Activated naive CD4-positive, alpha-beta T cell (primary cell): ENCODE measurements around the gene USP47.

ENCODE experiments used
- DNase-seq, 4 experiments: peaks; one replicate each; lab custom pipeline; 2025; lab: John Stamatoyannopoulos, UW

Gene USP47

GRCh38 chr11:11966354-11966741 is 124.6 kb downstream of the USP47 start:
- DNase-seq = no peak

GRCh38 chr11:11966826-11967668 is 125.3 kb downstream of the USP47 start:
- DNase-seq = peak in 3 of 4 experiments; percentile 13 to 47 (median 36)

- no peak for DNase-seq
Measured at GRCh38 chr11:11967669-11968510, 126.1 kb downstream of the USP47 start.

- no peak for DNase-seq
Measured at GRCh38 chr11:11968511-11969280, 126.9 kb downstream of the USP47 start.

GRCh38 chr11:11969380-11970215 is 127.8 kb downstream of the USP47 start:
- DNase-seq = no peak

- no peak for DNase-seq
Measured at GRCh38 chr11:11970556-11970955, 128.8 kb downstream of the USP47 start.

GRCh38 chr11:11971906-11972547 is 130.3 kb downstream of the USP47 start:
- DNase-seq = no peak

- DNase-seq = no peak
Measured at GRCh38 chr11:11972730-11973341, 131.1 kb downstream of the USP47 start.

GRCh38 chr11:11973361-11973800 is 131.6 kb downstream of the USP47 start:
- DNase-seq = no peak

GRCh38 chr11:11973866-11974265 is 132.1 kb downstream of the USP47 start:
- no peak for DNase-seq

GRCh38 chr11:11975201-11976092 is 133.7 kb downstream of the USP47 start:
- DNase-seq = no peak

GRCh38 chr11:11976481-11977127 is 134.8 kb downstream of the USP47 start:
- no peak for DNase-seq

GRCh38 chr11:11977206-11977938 is 135.6 kb downstream of the USP47 start:
- no peak for DNase-seq

- DNase-seq = no peak
Measured at GRCh38 chr11:11978098-11978637, 136.4 kb downstream of the USP47 start.

GRCh38 chr11:11978792-11979487 is 137.2 kb downstream of the USP47 start:
- DNase-seq = no peak

- no peak for DNase-seq
Measured at GRCh38 chr11:11979488-11980117, 137.8 kb downstream of the USP47 start.

GRCh38 chr11:11980200-11980599 is 138.4 kb downstream of the USP47 start:
- DNase-seq = no peak
